Measurements from ENCODE around the gene LRCOL1.

LRCOL1 gene

DNA sequence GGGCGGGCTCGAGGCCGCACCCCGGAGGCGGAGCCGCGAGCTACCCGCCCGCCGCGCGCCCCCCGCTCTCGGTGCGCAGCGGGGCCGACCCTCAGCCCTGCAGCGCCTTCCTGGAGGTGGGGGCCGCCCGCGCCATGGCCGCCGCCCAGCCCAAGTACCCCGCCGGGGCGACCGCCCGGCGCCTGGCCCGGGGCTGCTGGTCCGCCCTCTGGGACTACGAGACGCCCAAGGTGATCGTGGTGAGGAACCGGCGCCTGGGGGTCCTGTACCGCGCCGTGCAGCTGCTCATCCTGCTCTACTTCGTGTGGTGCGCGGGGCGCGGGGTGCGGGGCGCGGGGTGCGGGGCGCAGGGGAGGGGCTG lies 8.3 kb upstream of the LRCOL1 start, which contains the start of gene P2RX2:
Gene P2RX2, plus strand, starts transcription at position 94 of the 361 bp plus-strand sequence. Its CDS starts 41 bp downstream, at position 135.
- no peak for DNase-seq

DNA sequence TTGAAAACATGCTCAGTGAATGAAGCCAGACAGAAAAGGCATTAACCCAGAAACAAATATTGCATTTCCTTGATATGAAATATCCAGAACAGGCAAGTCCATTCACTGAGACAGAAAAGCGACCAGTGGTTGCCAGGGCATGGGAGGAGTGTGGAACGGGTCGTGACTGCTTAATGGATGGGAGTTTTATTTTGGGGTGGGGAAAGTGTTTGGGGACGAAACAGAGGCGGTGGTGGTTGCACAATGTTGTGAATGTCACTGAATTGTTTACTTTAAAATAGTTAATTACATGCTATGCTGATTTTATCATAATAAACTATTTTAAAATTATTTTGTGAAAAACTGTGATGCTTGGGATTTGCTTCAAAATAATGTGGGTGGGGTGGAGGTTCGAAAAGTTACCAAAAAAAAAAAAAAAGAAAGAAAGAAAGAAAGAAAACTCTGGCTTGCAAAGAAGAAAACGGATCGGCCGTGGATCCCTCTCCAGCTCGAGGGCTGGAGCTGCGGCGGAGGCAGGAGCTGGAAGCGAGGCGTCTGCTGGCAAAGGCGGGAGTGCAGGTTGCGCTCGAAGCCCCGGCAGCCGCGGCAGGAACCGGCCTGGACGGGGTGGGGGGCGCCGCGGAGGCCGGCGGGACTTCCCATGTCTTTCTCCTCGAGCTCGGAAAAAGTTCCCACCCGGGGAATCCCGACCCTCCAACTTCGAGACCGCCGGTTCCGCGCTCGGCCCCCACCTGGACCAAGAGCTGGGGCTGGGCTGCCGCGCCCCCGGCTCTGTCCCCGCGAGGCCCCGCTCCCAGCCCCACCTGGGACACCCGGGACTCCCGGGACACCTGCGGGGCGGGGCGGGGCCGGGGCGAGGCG lies 7.7 kb upstream of the LRCOL1 start:
- DNase-seq: no peak

GRCh38 chr12:132617135-132617701 lies 6.8 kb upstream of the LRCOL1 start:
- no peak for DNase-seq

GRCh38 chr12:132615579-132616038 lies 5.2 kb upstream of the LRCOL1 start:
- no peak for DNase-seq

DNA sequence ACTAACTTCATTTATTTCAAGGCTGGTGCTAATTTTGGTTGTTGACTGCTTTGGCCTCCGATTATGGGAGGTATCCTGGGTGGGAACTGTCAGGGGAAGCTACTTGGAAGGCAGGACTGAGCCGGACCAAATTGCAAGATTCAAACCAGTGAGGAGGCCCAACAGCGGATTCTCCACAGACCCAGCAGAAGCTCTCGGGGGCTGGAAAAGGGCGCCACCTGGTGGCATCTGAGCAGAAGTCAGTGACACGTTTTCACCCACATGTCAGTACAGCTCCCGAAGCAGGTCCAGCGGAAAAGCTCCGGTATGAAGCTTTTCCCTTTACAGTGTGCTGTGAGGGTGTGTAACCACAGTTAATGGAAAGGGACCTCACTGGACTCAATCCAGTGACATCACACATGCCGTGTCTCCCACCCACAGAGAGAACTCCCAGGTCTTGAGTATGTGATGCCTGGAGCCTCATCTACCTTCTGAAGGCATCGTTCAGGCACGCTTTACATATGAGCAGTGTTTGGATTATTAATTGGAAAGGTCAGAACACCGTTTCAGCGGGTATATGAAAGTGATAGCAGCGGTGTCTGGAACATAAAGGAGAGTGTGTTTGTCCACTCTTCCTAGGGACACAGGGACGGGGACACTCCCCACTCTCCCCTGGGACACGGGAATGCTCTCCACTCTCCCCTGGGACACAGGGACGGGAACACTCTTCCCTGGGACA lies 4.6 kb upstream of the LRCOL1 start:
- DNase-seq: peak; percentile 81

- no peak for DNase-seq
These were observed 3.6 kb upstream of the LRCOL1 start for GRCh38 chr12:132614029-132614428.

DNA sequence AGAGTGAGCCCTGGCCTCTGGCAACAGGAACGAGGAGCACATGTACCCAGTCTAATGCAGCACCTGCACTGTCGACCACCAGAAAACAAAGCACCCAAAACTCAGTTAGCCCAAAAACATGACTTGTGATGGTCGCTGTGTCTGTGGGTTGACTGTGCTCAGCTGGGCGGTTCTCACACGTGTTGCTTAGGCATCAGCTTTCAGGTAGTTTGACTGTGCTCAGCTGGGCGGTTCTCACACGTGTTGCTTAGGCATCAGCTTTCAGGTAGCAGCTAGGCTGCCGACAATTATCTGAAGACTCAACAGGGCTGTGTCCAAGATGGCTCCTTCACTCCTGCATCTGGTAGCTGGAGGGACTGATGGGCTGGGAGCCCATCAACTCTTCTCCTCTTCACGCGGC lies 1.2 kb upstream of the LRCOL1 start:
- DNase-seq: no peak

- DNase-seq: no peak
These were observed 652 bp upstream of the LRCOL1 start for GRCh38 chr12:132610866-132611602.

DNA sequence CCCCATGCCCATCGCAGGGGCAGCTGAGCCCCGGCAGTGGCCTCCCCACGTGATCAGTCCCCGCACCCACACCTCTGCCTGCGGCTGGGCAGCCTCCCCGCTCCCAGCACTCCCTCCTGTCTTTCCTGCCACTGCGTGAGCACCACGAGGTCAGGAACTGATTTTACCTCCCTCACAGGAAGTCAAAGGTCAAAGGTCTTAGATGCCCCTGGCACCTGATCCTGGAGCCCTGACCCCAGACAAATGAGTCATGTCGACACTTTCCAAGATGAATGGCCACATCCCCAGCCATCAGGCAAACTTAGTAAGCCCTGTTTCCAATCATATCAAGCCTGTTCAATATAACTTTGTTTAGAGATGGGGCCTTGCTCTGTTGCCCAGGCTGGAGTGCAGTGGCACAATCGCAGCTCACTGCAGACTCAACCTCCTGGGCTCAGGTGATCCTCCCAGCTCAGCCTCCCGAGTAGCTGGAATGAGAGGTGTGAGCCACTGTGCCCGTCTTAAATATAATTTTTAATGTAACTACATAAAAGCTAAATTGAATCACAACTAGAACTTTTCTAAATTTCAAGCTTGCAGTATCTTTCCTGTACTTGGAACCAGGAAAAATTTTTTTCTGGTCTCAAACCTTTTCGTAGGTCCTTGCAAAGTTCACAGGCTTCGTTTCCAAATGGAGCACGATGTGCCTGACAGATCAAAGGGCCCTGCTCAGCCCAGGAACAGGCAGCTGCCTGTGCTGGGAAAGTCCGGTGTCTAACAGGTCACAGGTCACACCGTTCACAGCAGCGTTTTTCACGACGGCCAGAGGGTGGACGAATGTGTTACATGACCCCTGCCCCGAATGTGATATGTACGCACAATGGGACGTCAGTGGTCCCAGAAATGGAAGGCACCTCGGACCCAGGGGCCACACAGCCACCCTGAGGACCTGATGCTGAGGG lies 1.9 kb downstream of the LRCOL1 start:
- DNase-seq: no peak

DNA sequence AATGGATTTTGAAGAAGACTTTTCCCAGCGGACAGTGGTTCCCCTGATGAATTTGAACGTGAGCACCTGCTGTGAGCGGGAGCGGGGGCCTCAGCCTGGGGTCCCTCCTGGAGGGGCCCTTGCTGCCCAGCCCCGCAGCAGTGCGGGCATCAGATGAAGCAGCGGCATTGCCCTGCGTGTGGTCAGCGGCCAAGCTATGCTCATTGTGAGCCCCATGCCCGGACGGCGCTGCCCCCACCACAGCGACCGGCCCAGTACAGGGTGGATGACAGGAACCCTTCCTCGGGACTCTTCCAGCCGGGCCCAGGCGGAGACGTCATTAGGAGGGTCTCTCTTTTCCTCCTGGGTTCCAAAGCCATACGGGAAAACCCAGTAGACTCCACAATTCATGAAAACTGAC lies 3.5 kb downstream of the LRCOL1 start:
- no peak for DNase-seq

GRCh38 chr12:132606466-132606865 lies 3.9 kb downstream of the LRCOL1 start:
- DNase-seq: no peak

DNA sequence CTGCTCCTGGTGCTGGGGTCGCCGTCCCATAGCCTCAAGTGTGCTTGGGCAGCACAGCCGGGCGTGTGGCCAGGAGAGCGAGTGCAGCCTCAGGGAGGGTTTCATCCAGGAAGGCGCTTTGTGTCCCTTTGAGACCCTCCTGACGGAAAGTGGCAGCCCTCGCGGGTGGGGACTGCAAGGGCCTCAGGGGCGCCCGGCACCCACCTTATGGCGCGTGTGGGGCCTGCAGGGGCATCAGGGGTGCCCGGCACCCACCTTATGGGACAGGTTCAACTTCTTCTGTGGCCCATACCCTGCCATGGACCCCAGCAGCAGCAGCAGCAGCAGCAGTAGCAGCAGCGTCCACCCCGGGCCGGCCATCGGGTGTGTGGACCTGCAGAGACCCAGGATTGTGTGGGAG lies 4.5 kb downstream of the LRCOL1 start:
- DNase-seq: no peak

DNA sequence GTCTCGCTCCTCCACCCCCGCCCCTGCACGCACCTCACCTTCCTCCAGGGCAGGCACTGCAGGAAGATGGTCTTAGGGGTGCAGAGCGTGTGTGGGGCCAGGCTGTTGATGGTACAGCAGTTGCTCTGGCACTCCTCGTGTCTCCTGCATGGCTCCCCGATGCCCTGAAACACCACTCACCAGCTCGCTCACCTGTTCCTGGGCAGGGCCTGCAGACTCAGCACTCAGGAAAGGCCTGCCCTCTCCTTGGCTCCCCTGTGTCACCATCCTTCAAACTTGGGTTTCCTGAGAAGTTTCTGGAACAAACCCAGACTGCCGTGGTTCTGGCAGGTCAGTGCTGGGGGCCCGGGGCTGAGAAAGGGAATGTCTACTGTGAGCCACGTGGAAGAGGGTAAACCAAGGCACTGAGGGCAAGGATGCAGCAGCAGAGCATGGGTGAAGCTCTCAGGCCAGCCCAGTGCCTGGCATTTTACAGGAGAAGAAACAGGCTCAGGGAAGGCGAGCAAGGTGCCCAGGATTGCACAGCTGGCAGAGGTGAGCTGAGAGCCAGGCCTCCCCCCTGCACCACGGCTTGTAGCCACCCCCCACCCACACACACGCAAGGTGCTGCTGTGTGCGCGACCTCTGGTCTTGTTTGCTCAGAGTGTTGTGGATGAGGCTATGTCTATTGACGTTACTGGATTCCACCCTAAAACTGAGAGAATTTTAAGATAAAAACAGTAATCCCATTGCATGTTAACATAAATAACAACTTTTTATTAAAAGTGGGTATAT lies 5.5 kb downstream of the LRCOL1 start:
- DNase-seq: no peak

GRCh38 chr12:132604151-132604618 lies 6.2 kb downstream of the LRCOL1 start:
- no peak for DNase-seq

DNA sequence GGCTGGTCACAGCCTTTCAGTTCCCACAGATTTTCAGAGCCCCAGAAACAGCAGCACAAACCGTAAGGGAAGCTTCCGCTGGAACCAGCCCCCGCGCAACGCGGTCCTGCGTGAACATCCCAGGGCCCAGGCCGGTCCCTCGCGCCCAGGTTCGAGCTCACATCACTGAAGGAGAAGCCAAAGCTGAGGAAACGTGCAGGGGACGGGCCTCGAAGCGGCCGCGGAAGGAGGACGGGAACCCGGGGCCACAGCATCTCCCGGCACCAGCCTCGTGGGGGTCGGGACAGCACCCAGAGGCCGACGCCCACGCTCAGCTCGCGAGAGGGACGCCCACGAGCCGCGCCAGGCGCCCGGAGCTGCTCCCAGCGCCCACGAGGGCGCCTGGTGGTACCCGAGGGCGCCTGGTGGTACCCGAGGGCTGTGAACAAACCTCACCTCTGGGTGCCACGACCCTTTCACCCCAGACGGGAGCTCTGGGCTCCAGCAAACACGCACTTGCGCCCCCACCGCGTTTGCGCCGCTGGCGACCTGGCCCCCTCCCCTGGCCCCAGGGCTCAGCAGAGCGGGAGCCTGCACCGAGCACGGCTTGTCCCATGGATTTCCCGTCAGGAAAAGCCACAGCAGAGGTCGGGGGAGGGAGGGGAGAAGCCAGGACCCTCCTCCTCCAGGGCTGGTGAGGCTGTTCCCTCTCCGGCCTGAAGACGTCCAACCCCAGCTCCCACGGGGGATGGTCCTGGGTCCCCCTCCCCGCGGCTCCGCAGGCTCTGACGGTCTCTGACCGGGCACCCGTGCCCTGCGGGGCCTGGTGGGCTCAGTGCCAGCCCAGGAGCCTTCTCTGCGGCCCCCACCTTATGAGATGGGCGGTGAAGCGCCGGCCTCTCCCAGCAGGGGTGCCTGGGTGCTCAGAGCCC lies 6.9 kb downstream of the LRCOL1 start:
- DNase-seq: no peak

GRCh38 chr12:132602572-132603239 lies 7.7 kb downstream of the LRCOL1 start:
- no peak for DNase-seq

DNA sequence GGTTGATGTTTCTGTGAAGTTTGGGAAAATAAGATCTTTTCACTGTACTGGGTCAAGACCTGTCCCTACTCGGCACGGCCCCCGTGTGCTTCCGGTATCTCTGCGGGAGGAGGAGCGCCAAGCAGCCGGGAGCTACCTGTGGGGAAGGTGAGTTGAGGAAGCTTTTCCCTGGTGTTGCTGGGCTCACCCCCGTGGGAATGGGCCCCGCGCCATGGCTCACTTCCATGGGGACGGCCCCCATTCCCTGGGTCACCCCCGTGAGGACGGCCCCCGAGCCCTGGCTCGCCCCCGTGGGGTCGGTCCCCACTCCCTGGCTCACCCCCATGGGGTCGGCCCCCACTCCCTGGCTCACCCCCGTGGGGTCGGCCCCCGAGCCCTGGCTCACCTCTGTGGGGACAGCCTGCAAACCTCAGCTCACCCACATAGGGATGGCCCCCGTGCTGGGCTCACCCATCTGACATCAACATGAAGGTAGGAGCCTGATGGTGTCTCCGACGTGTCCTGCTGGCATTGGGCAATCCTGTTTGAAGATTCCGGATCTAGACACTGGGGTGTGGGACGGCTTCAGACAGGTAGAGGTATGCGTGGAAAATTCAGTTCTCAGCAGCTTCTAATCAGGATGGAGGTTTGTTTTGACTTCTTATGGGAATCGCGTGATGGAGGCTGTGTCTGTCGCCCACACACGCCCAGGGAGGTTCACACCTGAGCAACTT lies 9.1 kb downstream of the LRCOL1 start:
- DNase-seq: no peak
